GM19035 (cell line): ENCODE measurements around the gene SH2D3A.
"Not testable (repeated sequence)": the region's sequence is repeated elsewhere in the genome, so short reads cannot be mapped to it uniquely, and the experiment has no call there.

Source experiments
- ATAC-seq: cut with Tn5 transposase; IDR thresholded peaks from one replicate; pipeline ENCODE4 v1.9.1; 2021; ENCODE audit not compliant: unreplicated experiment

The SH2D3A gene

GRCh38 chr19:6762253-6762797 is 4.9 kb downstream of the SH2D3A start:
- ATAC-seq, result not testable (repeated sequence)

DNA sequence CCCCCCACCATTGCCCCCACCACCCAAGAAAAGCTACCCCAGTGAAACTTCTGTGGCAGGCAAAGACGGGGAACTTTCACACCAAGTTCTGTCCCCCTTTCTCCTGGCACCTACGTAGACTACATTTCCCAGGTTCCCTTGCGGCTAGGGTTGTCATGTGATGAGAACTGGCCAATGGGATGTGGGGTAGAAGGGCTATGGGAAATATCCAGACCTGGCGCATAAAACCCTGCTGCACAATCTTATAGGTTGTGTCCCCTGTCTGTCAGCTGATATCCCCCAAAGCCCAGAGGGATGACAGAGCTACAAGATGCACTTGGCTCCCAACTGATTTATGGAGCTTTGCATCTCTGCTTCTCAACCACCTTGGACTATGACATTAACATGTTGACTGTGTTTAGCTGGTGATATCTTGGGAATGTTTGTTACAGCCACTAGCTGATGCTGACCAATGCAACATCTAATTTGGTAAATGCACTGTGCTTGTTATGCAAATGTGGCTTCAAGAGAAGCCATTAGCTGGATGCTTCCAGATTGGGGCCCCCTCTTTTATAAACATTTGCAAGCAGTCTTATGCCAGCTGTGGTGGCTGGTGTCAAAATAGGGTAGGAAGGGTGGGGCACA is 6.1 kb downstream of the SH2D3A start:
- no peak for ATAC-seq

DNA sequence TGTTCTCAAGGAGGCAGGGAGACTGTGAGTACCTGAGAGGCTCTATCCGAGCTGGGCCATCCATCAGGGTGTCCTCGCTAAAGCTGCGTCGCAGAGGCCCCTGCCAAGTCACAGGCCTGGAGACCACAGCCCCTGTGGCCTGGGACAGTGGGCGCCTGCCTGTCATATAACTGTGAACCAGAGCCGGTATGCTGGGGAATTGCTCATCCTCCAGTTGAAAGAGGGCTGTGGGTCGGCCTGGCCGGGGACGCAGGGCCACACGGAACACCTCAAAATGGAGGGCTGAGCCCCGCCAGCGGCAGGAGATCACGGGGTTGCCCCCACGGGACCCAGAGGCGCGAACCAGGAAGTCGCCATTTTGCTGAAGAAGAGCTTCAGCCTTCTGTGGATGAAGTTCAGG is 6.6 kb downstream of the SH2D3A start:
- no peak for ATAC-seq

GRCh38 chr19:6754653-6755463 is 12.4 kb downstream of the SH2D3A start:
- ATAC-seq, result no peak

DNA sequence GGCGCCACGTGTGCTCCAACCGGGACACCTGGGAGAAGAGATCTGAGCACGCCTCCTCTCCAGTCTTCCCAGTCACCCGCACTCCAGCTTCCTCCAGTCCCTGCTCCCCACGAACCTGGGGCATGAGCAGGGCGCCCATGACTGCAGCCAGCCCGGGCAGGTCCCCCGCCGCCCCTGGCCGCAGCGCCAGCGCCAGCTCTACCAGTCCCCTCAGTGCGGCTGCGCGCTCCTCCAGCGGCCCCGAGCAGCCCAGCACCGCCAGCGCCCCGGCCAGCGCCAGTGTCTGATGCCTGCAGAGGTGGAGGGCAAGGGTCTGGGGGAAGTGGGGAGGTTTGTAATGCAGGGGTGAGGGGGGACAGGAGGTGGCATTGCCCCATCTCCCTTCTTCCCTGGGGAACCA is 13.1 kb downstream of the SH2D3A start:
- no peak for ATAC-seq

- ATAC-seq, result peak; percentile 73
Observed at GRCh38 chr19:6753178-6754031, 13.8 kb downstream of the SH2D3A start.

GRCh38 chr19:6752256-6753177 is 14.7 kb downstream of the SH2D3A start:
- ATAC-seq, result no peak

DNA sequence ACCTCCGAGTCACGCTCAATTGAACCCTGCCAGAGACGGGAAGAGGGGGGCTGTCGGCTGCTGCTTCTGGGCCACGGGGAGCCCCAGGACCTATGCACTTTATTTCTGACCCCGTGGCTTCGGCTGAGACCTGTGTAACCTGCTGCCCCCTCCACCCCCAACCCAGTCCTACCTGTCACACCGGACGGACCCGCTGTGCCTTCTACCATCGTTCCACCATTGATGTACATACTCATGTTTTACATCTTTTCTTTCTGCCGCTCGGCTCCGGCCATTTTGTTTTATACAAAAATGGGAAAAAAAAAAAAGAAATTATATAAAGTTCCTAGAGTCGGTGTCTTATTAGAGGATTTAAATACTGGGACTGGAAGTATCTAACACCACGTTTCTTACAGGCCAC is 16.0 kb downstream of the SH2D3A start:
- ATAC-seq, result no peak

- no peak for ATAC-seq
Observed at GRCh38 chr19:6750062-6750461, 17.2 kb downstream of the SH2D3A start.

- ATAC-seq, result not testable (repeated sequence)
Observed at GRCh38 chr19:6748543-6748942, 18.7 kb downstream of the SH2D3A start.

DNA sequence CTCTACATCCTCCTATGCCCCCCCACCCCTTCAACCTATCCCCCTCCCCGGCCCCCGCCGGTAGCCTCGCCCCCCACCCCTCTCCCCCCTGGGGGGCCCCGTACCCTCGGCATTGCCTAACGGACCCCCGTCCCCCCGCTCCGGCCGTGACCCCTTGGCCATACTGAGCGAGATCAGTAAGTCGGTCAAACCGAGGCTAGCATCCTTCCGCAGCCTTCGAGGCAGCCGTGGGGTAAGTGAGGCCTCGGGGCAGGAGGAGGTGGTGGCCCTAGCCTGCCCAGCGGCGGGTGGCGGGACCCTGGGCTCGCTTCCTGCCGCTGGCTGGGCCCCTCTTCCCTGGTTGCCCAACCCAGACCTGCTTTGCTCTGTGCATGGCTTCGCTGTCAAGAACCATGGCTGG is 21.3 kb downstream of the SH2D3A start:
- ATAC-seq, result no peak

- no peak for ATAC-seq
Observed at GRCh38 chr19:6744381-6745301, 22.6 kb downstream of the SH2D3A start.

DNA sequence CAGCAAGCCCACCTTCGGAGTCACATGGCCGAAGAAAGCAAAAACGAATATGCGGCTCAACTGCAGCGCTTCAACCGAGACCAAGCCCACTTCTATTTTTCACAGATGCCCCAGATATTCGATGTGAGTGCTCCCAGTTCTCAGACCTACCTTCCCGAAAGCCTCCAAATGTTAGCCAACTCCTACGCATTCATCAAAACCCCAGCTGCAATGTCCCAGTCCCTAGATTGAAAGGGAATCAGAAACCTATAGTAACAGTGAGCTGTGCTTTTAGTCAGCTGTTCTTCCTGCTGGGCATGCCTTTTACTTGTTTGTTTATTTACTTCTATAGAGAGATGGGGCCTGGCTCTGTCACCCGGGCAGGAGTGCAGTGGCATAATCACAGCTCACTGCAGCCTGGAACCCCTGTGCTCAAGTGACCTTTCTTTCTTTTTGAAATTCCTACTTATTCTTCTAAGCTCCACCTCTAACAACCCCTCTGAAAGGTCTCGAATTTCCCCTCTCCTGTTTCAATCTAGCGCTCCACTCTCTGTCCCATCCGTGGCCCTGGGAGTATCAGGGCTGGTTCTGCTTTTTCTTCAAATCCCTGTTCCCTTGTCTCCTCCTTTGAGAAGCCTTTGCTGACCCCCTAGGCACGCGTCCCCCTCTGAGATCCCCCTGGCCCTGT is 23.4 kb downstream of the SH2D3A start:
- ATAC-seq, result no peak

GRCh38 chr19:6743066-6743465 is 24.2 kb downstream of the SH2D3A start:
- ATAC-seq, result no peak

DNA sequence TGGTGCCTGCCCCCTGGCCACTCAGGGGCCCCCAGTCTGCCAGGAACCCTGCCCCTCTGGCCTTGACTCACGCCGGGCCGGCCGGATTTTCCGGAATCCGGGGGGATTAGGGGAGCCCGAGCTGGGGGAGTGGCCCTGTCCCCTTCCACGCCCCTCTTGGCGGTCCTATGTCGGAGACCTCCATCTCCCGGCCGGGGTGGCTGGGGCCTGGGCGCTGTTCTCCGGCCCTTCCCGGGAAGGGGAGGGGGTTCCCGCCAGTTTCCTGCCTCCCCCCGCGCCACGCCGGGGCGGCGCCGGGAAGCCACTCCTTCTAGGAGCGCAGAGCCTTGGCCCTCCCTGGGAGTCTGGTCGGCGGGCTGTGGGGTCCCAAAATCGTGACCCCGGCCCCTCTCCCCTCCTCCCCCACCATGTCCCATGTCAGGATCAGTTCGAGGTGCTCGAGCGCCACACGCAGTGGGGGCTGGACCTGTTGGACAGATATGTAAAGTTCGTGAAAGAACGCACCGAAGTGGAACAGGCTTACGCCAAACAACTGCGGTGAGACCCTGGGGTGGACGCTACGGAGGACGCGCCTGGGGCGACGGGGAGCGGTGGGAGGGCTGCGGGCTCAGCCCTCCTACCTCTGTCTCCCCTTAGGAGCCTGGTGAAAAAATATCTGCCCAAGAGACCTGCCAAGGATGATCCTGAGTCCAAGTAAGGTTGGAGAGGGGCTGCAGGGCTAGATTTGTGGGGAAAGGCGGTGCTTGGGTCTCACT is 26.5 kb downstream of the SH2D3A start:
- no peak for ATAC-seq

DNA sequence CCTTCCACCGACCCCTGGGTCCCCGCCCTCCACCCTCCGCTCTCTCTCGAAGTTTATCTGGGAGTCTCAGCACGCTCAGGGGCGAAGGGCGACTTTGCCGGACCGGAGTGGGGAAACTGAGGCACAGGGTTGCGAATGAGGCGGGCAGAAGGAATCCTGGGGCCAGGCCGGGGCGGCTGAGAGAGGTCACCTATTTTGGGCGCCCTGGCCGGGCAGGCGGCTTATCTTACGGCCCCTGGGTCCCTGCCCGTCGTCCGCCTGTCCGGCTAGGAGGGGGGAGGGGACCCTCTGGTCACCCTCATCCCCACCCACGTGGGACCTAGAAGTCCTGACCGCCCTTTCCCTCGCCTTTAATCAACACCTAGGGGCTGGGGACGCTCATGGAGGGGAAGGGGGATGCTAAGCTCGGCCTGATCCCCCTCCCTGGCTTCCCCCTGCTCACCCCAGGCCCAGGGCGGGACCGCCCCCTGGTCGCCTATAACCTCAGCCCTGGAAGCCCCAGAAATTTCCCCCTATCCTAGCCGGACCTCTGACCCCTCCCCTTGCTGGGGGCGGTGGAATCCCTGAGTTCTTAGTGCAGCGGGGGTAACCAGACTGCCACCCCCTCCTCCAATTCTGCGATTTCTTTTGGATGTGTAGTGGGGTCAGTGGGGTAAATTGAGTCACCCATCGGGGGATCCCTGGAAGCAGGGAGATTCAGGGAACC is 27.2 kb downstream of the SH2D3A start:
- ATAC-seq, result no peak

- ATAC-seq, result no peak
Observed at GRCh38 chr19:6739390-6739882, 27.8 kb downstream of the SH2D3A start, which contains the start of gene TRIP10. Gene TRIP10 (plus strand): TSS chr19:6739680. CDS start chr19:6739762, 82 bp downstream.
